T-helper 22 cell (primary cell): Measurements from ENCODE around the gene CTRB2.

Experiments
- DNase-seq: peaks from one replicate; pipeline ENCODE4 v3.0.0-alpha.2; 2020; ENCODE audit warnings: low read depth

The CTRB2 gene

DNA sequence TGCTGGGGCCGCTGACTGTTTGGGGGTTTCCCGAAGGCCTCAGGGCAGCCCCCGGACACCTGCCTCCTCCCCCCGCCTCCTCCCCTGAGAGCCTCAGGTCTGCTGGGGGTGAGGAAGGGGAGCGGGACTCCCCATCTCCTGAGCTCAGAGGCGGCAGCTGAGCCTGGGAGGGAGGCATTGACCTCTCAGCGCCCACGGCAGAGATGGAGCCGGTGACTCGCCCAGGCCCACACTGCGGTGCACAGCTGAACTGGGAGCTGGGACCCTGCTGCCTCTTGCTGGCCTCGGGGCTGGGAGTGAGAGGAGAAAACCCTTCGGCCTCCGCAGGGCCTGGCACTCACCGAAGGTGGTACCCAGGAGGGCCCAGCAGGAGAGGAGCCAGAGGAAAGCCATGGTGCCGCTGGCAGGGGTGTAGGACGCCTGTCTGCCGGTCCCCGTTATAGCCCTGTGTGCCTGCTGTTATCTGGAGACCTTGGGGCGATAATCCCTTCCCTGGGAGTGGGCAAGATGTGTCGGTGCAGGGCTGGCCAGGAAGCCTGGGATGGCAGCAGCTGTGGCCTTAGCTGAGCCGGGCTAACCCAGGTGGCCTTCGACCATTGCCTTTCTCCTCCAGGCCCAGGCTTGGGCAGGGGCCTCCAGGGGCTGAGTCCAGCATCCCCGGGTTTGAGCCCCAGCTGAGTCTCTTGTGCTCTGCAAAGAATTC lies at the start of gene CTRB2:
TSS of gene CTRB2 (minus strand) at position 413 of the 703 bp plus-strand sequence. CDS start at position 393, 20 bp downstream.
- DNase-seq: no peak

DNA sequence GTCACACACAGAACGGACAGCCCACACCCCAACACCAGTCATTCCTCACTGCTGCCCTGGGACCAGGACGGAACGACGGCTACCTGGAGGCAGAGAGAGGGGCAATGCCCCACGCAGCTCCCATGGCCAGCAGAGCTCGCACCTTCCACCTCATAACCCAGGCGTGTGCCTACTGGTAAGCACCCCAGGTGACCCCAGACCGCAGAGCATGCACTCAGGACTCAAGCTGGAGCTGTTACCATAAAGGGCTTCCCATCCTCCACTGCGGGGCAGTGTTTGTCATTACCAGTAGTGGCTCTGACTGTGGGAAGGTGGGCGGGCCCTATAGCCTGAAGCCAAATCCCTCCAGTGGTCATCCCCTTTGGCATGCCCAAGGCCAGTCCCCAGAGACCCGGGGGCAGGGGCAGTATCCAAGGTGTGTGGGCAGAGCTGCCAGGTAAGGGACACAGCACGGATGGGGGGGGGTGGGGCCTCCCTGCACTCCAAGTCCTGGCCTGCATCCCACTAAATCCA lies 49.2 kb upstream of the CTRB2 start:
- no peak for DNase-seq

DNA sequence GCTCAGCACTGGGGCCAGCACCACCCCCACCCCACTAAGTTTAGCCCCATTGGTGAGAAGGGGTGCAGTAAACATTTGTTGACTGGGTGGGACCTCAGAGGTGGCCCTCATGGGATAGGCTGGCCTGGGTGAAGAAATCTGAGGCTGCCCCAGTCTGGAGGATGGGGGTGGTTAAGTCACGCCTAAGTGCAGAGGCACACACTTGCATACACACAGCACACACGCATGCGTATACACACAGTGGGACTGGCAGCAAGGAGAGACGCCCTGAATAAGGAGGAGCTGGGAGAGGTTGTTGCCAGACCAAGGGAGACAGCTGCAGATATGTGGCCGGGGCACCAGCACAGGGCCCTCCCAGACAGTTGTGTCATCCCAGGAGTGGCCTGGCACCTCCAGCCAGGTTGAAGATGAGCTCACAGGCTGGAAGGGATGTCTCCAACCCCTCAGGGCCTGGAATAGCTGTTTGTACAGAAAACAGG lies 47.4 kb upstream of the CTRB2 start:
- no peak for DNase-seq

DNA sequence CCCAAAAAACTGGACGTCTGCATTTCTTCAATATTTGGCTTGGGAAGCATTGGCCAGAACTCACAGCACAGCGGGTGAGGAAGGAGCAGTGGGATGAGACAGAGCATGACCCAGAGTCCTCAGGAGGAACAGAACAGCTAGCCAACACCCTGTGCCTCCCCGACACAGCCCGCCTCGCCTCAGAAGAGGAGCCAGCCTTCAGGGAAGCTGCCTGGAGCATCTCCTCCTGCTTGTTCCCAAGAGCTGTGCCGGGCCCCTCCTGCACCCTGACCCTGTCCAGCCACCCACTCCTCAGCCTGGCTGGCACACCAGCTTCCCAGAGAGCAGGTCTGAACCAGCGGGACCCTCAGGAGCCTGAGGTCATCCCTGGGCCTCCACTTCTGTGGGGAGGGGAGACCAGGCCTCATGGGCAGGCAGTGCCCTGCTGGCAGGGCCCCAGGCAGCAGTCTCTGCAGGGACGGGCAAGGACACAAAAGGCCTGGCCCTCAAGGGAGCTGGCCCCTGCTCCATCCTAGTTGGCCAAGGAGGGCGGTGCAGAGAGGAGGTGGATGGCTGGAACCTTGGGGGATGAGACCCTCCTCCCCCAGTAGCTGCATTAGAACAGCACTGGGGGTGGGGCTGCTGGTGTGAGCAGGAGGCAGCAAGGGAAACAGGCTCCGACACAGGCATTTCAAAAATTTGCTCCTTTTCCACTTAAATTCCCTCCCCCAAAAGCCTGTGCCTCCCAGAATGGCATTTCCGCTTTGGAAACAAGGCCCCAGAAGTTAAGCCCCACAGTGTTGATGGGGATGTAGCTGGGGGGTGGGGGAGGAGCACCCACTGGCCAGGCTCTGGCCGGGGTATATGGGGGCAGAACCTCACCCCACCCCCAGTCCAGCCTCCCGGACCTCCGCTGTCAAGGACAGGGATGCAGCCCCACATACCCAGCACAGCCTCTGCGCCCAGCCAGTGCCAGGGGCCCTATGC lies 46.3 kb upstream of the CTRB2 start:
- no peak for DNase-seq

DNA sequence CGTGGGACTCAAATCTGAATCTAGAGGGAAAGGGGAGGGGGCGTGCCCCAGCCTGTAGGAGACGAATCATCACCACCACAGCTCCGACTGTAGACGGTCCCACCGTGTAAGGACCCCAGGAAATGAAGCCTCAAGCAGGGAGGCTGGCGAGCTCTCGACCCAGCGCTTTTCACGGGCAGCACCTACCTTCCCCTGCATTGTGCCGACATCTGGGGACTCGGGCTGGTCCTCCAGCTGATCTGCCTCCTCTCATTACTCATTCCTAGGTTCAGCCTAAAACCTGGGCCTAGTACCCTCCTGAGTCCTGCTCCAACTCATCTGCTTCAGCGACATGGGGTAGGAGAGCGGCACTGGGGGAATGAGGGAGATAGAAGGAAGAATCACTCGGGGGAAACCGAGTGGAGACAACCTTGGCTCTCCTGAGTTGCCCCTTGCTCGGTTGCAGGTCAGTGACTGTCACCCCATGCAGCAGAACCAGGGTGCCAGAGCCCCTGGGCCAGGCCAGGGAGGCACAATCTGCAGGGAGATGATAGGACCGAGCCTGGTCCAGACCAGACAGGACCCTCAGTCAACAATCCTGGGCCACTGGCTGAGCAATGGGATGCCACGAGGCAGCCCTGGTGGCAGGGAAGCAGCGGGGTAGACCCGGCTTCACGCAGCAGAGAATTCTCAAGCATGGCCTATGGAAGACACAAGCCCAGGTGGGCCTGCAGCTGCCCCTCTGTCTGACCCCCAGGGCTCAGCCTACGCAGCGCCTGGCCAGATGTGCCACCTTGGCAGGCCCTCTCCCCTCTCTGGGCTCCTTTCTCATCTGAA lies 45.3 kb upstream of the CTRB2 start:
- DNase-seq: no peak

DNA sequence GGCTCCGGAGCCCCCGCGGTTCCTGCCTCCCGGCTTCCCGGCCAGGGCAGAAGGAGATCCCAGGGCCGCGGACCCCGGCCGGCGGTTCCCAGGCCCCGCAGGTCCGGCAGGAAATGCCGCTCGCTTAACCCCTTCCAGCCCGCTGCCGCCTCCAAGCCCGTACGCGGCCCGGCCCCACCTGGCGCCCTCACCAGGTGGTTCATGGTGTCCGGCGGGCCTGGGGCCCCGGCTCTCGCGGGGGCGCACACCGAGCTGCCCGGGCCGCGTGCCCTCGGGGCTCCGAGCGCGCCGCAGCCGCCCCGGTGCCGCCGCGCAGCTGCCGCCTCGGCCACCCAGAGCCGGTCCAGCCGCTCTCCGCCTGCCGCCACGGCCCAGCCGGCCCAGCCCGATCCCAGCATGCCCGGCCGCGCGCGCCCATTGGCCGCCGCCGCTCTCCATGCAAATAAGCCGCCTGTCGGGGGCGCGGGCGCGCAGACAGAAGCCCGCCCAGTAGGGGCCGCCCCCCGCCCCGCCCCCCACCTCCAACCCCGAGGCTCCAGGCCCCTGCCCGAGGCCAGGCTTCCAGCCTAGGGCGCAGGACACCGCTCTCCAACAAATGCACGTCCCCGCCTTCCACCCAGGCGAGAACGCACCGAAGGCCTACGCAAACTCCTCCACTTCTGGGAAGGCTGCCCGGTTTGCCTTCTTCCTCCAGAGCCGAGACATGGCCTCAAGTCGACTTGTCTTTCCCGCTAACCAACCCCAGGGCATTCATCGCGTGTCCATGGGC lies 44.5 kb upstream of the CTRB2 start, which contains the start of gene BCAR1:
TSS of gene BCAR1 (minus strand) at position 345 of the 769 bp plus-strand sequence. CDS start at position 203, 142 bp downstream.
- DNase-seq: no peak

DNA sequence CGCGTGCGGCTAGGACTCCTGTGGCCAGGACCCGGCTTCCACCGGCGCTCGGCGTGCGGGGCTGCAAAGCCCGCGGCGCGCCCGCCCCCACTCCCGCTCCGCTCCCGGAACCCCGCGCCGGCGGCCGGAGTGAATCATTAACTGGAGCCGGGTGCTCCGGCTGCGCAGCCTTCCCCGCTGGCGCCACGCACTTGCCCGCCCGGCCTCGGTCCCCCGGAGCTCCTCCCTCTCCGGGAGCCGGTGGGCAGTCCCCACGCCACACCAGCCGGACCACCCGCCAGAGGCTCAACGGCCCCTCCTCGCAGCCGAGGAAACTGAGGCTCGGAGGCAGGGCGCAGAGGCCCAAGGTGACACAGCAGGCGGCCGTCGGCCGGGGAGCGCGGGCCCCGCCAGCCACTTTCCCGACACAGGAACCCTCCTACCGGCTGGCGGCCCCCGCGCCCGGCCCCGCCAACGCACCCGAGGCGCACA lies 43.9 kb upstream of the CTRB2 start:
- DNase-seq: no peak

DNA sequence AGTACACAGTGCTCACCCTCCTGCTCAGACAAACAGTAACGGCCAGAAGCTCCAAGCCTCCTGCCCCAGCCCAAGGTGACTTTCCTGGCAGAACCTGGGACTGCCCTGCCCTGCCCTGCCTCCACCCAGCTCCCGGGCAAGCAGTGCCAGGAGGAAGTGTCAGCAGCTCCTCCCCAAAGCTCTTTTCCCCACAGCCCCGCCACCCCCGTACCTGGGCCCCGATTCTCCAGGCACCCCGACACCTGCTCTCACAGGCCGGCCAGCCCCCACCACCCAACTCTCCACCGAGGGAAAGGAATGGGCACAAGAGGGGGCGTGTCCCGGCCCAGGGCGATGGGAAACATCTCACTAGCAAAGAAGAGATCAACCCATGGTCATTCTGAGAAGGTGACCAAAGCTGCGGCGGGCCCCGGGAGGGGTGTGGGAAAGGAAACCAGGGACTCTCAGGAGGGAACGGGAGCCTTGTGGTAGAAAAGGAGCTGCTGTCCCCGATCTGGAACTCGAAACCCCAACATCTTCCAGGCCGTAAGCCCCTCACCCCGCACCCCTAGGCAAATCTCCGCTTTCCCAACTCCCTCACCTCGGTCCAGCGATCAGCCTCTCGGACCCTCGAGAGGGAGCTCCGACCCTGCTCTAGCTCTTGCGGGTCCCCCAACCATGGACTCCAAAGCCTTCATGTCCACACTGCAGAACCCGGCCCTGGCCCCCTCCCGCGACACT lies 43.3 kb upstream of the CTRB2 start:
- no peak for DNase-seq

DNA sequence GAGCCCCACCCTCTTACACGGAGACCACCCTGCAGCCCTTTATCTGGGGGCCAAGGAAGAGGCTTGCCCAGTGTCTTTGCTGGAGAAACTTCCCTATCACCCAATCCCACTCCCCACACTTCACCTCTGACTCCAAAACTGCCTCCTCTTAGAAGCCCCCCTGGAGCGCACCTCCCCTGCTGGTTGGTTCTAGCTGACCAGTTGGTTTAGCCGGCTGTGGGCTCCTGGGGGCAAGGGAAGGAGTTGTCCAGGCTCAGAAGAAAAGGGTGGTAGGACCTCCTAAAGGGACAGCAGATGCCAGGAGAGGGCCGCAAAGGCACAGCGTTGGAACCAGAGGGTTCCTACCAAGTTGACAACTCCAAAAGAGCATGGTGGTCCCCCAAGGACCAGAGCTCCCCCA lies 42.5 kb upstream of the CTRB2 start:
- no peak for DNase-seq

DNA sequence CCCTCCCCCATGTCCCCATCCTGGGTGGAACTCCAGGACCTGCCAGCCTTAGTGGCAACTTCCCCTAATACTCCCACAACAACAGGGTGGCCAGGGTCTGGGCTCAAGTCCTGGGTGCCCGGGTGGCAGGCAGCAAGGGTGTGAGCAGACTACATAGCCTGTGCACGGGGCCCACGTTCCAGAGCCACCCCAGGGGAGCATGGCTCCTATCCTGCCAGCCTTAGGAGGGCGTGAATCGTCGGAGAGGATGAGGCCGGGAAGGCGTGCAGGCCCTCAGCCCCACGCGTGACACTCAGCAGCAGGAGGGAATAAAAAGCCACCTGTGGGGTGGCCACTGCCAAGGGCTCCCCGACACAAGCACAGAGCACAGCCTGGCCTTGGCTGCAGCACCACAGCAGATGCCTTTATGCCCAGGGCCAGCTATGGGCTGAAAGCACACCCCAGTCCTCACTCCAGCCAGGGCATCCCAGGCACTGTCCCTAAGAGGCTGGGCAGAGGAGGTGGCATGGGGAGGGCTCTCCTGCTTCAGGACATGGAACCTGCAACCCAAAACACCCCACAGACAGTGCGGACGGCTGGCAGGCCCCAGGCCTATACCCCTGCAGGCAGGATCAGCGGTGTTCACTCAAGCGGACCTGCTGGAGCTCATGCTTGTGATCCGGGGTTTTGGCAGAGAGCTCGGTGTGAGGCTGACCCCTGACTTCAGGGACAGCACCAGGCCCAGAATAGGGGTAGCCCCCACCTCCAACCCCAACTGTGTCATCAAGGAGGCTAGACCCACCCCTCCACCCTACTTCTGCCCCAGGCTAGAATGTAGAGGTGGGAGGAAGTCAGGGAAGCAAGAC lies 41.8 kb upstream of the CTRB2 start:
- no peak for DNase-seq

DNA sequence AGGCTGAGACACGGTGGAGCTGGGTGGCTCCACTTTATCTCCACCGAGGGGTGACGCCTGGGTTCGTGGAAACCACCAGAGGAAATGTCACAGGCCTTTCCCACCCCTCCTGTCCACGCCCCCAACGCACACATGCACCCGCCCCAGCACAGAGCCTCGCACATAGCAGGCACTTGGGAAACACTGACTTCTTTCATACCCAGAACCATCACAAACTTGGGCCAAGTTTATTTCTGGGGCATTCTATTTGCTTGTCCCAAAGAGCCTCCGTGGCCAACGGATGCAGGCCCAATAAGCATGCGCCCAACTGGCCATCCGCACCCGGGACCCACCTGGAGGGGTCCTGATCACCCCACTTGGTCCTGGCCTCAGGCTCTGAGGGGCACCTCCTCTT lies 41.2 kb upstream of the CTRB2 start:
- no peak for DNase-seq

DNA sequence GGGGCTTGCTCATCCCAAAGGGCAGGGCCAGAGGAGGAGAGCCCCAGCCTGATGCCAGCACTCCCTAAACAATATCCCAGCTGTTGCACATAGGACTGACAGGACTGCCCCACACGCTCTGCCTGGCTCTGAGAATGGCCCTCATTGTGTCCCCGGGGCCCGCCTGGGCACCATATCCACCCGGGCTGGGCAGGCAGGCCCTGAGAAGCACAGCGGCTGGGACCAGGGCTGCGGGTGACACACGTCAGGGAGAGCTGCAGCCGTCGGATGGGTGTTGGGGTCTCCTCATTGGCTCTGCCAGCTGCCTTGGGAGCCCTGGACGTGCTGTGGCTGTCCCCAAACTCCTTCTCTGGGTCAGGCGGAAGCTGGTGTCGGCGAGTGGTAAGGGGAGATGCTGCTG lies 40.3 kb upstream of the CTRB2 start:
- no peak for DNase-seq

DNA sequence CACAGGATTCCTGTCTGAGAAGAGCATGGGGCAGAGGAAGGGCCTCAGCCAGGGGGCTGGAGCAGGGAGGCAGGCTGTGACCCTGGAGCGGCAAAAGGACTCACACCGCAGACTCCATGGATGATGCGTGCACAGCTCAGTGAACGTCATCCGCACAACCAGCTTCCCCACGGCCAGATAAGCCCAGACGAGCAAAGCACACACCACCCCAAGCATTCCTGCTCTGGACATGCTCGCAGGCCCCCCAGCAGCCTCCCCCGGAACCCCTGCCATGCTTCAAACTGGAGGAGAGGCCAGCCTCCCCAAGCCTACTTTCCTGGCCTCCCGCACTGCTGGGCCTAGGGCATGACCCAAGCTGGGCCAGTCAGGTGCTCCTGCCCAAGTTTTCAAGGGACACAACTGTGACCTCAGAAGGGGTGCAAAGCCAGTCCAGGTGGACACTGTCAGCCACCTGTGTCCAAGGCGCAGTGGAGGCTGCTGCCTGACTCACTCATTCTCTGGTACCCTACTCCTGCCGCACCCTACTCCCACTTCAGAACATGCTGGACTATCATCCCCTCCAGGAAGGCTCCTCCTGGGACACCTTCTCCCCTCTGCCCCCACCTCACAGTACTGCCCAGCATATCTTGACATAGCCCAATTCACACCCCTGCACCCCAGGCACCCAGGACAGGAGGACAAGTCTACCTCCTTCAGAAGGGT lies 39.7 kb upstream of the CTRB2 start:
- no peak for DNase-seq

DNA sequence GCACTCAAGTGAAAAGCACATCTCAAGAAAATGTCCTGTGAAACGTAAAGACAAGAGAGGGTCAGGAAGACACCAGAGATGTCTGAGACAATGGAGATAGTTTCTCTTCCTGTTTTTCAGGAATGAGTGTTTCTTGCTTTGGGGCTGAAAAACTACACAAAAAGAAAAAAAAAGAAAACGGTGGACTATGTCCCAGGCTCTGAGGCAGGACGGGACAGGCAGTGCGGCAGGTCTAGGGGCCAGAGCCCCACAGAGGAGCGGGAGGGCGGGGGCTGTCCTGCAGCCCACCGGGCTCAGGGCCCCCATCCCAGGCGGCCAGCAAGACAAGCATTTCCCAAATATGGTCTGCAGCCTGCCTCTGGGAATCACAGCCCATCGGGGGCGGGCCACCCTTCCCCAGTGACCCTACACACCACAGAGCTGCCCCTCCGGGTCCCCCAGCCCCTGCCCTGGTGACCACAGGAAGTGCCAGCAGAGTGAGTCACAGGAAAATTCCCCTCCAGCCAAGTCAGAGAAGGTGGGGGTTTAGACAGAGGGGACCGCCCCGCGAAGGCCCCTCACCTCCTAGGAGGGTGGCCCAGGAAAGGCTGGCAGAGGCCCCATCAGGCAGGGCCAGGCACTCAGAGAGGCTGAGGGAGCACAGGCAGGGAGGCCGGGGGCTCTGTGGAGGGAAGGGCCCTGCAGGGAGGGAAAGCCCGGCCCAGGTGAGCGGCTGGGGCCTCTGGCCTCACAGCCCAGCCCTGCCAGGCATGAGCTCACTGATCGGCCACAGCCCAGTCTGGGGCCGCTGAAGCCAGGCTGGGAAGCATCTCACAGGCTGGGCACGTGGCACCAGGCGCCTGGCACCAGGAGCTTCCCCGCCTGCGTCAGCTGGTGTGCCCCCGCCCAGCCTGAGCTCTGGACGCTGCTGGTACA lies 38.1 kb upstream of the CTRB2 start:
- DNase-seq: no peak

DNA sequence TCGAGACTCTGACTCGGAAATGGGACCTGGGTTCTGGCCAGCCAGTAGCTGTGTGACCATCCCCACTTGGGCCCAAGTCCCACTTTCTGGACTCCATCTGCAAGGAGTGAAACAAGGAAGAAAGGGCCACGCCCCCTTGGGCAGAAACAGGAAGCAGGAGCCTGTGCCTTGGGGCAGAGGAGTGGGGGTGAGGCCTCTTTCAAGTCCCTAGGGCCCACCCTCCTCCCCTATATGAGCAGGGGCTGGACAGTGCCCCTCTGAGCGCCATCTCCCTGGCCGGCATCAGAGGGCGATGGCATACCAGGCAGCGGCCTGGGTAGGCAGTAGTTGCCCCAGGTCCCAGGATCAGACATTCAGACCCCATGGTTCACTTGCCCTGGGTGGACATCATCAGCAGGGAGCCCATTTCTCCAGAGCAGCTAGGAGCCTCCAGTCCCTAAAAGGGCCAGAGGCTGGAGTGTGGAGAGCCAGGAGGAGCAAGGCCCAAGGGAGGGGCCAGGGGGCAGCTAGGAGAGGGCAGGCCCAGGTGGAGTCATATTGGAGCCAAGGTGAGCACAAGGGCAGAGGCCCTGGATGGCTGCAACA lies 37.4 kb upstream of the CTRB2 start:
- no peak for DNase-seq

DNA sequence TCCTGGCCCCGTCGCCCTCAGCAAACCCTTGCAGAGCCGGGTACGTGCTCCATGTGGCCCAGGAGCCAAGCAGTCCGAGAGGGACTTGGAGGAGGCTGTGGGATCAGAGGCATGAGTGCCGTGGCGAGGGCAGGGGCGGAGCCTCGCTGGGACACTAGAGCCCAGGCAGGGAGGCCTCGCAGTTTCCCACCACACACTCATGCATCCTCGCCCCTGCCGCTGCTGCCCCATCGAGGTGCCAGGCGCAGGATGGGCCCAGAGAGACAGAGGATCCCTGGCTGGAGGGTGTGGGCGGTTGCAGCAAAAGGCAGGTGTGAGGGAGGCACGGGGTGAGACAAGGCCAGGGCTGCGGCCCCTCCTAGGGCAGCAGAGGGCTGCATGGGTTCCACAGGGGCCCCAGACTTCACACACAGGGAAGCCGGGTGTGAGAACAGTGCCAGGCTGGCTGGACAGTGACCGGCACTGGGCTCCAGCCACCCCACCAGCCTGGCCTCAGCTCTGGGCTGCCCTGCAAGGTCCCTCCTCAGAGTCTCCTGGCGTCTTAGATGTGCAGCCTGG lies 36.8 kb upstream of the CTRB2 start:
- no peak for DNase-seq
